ENCODE measurements around the gene PSMF1.

GRCh38 chr20:1163105-1163504, 44.7 kb downstream of the PSMF1 start:
- TF ChIP-seq CTCF (IDR thresholded peaks at IDR 0.05), result no peak
- TF ChIP-seq POLR2A (IDR thresholded peaks at IDR 0.05), result no peak
